Brain microvascular endothelial cell (primary cell): ENCODE results near the gene GGACT.

Experiments used
- DNase-seq: peaks from one replicate; pipeline ENCODE4 v3.0.0-alpha.2; 2020
- H3K27ac ChIP-seq: fragments of 250-450 bp; sonication (Bioruptor Pico); 2 replicates; pipeline ENCODE4 v1.5.1; 2020; ENCODE audit warnings: mild to moderate bottlenecking, moderate library complexity
- H3K27me3 ChIP-seq: fragments of 250-450 bp; sonication (Bioruptor Pico); replicated peaks from 2 replicates; pipeline ENCODE4 v1.5.1; 2020; ENCODE audit warnings: mild to moderate bottlenecking
- H3K36me3 ChIP-seq: fragments of 250-450 bp; sonication (Bioruptor Pico); replicated peaks from 2 replicates; pipeline ENCODE4 v1.5.1; 2020; ENCODE audit warnings: mild to moderate bottlenecking
- H3K4me3 ChIP-seq: 2 replicates; pipeline ENCODE4 v1.5.1; 2011; ENCODE audit warnings: low read depth, mild to moderate bottlenecking, control low read depth, low read length, moderate library complexity
- CTCF ChIP-seq: IDR thresholded peaks from 2 replicates; pipeline ENCODE4 v1.5.1; 2011; ENCODE audit warnings: low read depth, mild to moderate bottlenecking, moderate library complexity, low read length, control low read depth, inconsistent platforms; ENCODE audit errors: missing control alignments
- in situ Hi-C: cut with HindIII; loops from 2 replicates; pipeline ENCODE4 v1.10.0; 2017; ENCODE audit warnings: low sequenced_read_pairs, low pct_ligation_motif_present

The GGACT gene

GRCh38 chr13:100508455-100508854 is 80.1 kb downstream of the GGACT start:
- DNase-seq: no peak
- in situ Hi-C loops: no loop called here
- H3K27ac ChIP-seq: no peak overlapping the region
- H3K27me3 ChIP-seq: no peaks in the 10 kb centered on the region
- no peak overlapping the region for H3K4me3 ChIP-seq
- TF ChIP-seq CTCF: no peak
- no peaks in the 10 kb centered on the region for H3K36me3 ChIP-seq

GRCh38 chr13:100506600-100507422 is 81.8 kb downstream of the GGACT start:
- in situ Hi-C loops: no loop called here
- H3K27me3 ChIP-seq: no peaks in the 10 kb centered on the region
- no peak overlapping the region for H3K27ac ChIP-seq
- no peaks in the 10 kb centered on the region for H3K36me3 ChIP-seq
- no peak overlapping the region for H3K4me3 ChIP-seq
- DNase-seq: no peak
- TF ChIP-seq CTCF: no peak

- no peaks in the 10 kb centered on the region for H3K27me3 ChIP-seq
- no peak for TF ChIP-seq CTCF
- in situ Hi-C loops: no loop called here
- no peak overlapping the region for H3K4me3 ChIP-seq
- H3K36me3 ChIP-seq: no peaks in the 10 kb centered on the region
- no peak for DNase-seq
- H3K27ac ChIP-seq: no peak overlapping the region
Measured at GRCh38 chr13:100506154-100506553, 82.4 kb downstream of the GGACT start.

GRCh38 chr13:100503622-100504021 is 85.0 kb downstream of the GGACT start:
- no peak overlapping the region for H3K27ac ChIP-seq
- no peak overlapping the region for H3K4me3 ChIP-seq
- no peak for DNase-seq
- in situ Hi-C loops: no loop called here
- H3K36me3 ChIP-seq: no peaks in the 10 kb centered on the region
- no peak for TF ChIP-seq CTCF
- H3K27me3 ChIP-seq: no peaks in the 10 kb centered on the region

GRCh38 chr13:100502446-100502845 is 86.1 kb downstream of the GGACT start:
- no peak overlapping the region for H3K27ac ChIP-seq
- in situ Hi-C loops: no loop called here
- no peak overlapping the region for H3K4me3 ChIP-seq
- H3K36me3 ChIP-seq: no peaks in the 10 kb centered on the region
- no peaks in the 10 kb centered on the region for H3K27me3 ChIP-seq
- TF ChIP-seq CTCF: no peak
- DNase-seq: no peak

- peak; percentile 41 for DNase-seq
- Histone ChIP-seq H3K4me3 (no peak overlapping the region), H3K36me3 (no peaks in the 10 kb centered on the region), H3K27ac (no peak overlapping the region), H3K27me3 (no peaks in the 10 kb centered on the region)
- in situ Hi-C loops: no loop called here
- TF ChIP-seq CTCF: no peak
Measured at GRCh38 chr13:100497389-100497788, 91.2 kb downstream of the GGACT start.
